Vagina (tissue), 2 donors: ENCODE data around the gene GJA3. TPM values are rescaled to one million over a fixed set of nuclear protein-coding genes. Genes with fewer than 3 reads are reported as not detected.

Source experiments
- DNase-seq, 2 donors: peaks; one replicate each; pipeline ENCODE4 v3.0.0-alpha.2; 2017; ENCODE audit errors: extremely low spot score in 2 of 2
- H3K27ac ChIP-seq: fragments of 200-600 bp; sonication (generic); one replicate; pipeline ENCODE4 v1.5.1; 2019
- H3K27me3 ChIP-seq: fragments of 200-600 bp; sonication (generic); one replicate; pipeline ENCODE4 v1.5.1; 2019
- H3K36me3 ChIP-seq, 2 donors: fragments of 200-600 bp; sonication (generic); one replicate each; pipeline ENCODE4 v1.5.1; 2017 to 2019
- H3K4me1 ChIP-seq: fragments of 200-600 bp; sonication (generic); one replicate; pipeline ENCODE4 v1.5.1; 2019
- H3K4me3 ChIP-seq, 2 donors: fragments of 200-600 bp; sonication (generic); 1 replicate in 1 of 2; 2 replicates in 1 of 2; pipeline ENCODE4 v1.5.1; 2016 to 2019
- H3K9me3 ChIP-seq: fragments of 200-600 bp; sonication (generic); one replicate; pipeline ENCODE4 v1.5.1; 2019
- POLR2A ChIP-seq, 2 donors: fragments of 450-650 bp; IDR thresholded peaks; one replicate each; pipeline ENCODE4 v1.6.1; 2017; ENCODE audit warnings: antibody characterized with exemption in 2 of 2, mild to moderate bottlenecking in 2 of 2, moderate library complexity in 2 of 2
- POLR2AphosphoS5 ChIP-seq, 2 donors: sonication (generic); formaldehyde crosslinking; IDR thresholded peaks; one replicate each; pipeline ENCODE4 v1.9.0; 2017; ENCODE audit warnings: antibody characterized with exemption in 2 of 2, mild to moderate bottlenecking in 2 of 2, low read depth in 1 of 2; ENCODE audit not compliant: insufficient read depth in 1 of 2
- intact Hi-C: fragments of 100-400 bp; cut with DNase I; formaldehyde crosslinking; loops from one replicate; pipeline ENCODE4 v1.15.1; 2023
- total RNA-seq: library from RNA; depleted of rRNA; stranded (reverse); fragments of >200 nt; gene quantifications from one replicate; pipeline ENCODE4 v1.2.3, GENCODE V29; 2016
- TF ChIP-seq, protein P1 (sequence below), 3 experiments: fragments of 450-650 bp in 2 of 3; fragments of 200-600 bp in 1 of 3; sonication (generic) in 1 of 3; IDR thresholded peaks; one replicate each; pipeline ENCODE4 v1.5.1; 2017 to 2019; ENCODE audit warnings: antibody characterized with exemption in 3 of 3, mild to moderate bottlenecking in 2 of 3, moderate library complexity in 2 of 3

GJA3 gene
- total RNA-seq, 1 donor from 2014 or later, result not detected

DNA sequence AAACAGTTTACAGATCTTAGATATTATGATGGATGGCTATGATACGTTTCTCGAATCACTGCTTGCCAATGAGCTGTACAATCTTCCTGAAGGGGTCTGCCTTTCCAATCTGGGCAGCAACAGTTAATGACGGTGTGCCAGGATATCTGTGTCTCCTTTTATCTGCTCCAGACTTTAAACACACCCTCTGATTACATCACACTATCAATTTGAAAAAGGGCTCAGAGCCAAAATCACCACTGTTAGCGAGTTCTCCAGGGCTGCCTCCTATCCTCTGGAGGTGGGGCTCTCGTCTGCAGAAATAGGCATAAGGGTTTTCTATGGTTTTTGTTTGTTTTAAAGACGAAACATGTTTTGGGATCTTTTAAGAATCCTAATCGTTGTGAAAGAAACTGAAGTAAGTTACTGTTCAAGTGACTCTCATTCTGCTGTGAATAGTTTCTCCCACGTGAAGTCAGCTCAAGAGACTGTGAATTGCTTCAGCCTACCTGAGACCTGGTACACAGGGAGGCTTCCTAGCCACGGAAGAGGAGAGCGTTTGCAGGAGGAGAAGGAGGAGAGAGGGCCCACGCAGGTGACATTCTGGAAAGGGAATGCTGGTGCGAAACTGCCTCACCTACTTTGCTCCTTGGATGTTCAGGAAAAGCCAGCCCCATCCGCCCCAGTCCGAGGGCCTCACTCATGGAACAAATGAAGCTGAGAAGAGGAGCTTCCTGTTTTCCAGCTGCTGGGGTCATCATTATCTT lies 15.2 kb upstream of the GJA3 start:
- TF ChIP-seq POLR2AphosphoS5 (IDR thresholded peaks at IDR 0.05; ENCODE audit: insufficient read depth in 1 of 2, low read depth in 1 of 2) (no peak), POLR2A (IDR thresholded peaks at IDR 0.05) (no peak)
- TF ChIP-seq, protein P1, sequence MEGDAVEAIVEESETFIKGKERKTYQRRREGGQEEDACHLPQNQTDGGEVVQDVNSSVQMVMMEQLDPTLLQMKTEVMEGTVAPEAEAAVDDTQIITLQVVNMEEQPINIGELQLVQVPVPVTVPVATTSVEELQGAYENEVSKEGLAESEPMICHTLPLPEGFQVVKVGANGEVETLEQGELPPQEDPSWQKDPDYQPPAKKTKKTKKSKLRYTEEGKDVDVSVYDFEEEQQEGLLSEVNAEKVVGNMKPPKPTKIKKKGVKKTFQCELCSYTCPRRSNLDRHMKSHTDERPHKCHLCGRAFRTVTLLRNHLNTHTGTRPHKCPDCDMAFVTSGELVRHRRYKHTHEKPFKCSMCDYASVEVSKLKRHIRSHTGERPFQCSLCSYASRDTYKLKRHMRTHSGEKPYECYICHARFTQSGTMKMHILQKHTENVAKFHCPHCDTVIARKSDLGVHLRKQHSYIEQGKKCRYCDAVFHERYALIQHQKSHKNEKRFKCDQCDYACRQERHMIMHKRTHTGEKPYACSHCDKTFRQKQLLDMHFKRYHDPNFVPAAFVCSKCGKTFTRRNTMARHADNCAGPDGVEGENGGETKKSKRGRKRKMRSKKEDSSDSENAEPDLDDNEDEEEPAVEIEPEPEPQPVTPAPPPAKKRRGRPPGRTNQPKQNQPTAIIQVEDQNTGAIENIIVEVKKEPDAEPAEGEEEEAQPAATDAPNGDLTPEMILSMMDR (IDR thresholded peaks at IDR 0.05), result no peak
- DNase-seq, result no peak
- intact Hi-C loops, result no loop called here
- H3K36me3 ChIP-seq, result no peaks in the 10 kb centered on the region
- H3K4me3 ChIP-seq, result no peak overlapping the region
- no peaks in the 10 kb centered on the region for H3K27me3 ChIP-seq
- H3K4me1 ChIP-seq, result peaks cover 18% of the 10 kb centered on the region
- no peaks in the 10 kb centered on the region for H3K9me3 ChIP-seq
- H3K27ac ChIP-seq, result no peak overlapping the region

DNA sequence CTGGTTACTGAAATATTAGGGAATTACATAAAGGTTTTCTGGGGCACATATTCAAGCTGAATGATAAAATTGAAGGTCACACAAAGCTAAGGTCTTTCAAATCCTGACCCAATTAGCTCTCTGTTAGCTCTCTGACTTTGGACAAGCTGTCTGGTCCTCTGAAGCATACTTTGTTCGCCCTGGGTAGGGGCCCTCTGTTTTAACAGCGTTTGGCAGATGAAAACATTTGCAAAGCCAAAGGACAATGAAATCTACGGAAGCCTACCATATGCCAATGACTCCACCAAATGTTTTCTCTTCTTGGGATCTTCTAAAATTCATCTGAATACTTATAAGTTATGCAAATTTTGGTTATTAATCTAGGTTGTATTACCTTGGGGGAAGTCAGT lies 14.5 kb upstream of the GJA3 start:
- Histone ChIP-seq H3K27me3 (no peaks in the 10 kb centered on the region), H3K4me1 (peaks cover 18% of the 10 kb centered on the region), H3K4me3 (no peak overlapping the region), H3K9me3 (no peaks in the 10 kb centered on the region), H3K27ac (no peak overlapping the region), H3K36me3 (no peaks in the 10 kb centered on the region)
- no peak for DNase-seq
- TF ChIP-seq, protein P1 (IDR thresholded peaks at IDR 0.05), result no peak
- no peak for TF ChIP-seq POLR2AphosphoS5 (IDR thresholded peaks at IDR 0.05; ENCODE audit: insufficient read depth in 1 of 2, low read depth in 1 of 2)
- intact Hi-C loops, result no loop called here

DNA sequence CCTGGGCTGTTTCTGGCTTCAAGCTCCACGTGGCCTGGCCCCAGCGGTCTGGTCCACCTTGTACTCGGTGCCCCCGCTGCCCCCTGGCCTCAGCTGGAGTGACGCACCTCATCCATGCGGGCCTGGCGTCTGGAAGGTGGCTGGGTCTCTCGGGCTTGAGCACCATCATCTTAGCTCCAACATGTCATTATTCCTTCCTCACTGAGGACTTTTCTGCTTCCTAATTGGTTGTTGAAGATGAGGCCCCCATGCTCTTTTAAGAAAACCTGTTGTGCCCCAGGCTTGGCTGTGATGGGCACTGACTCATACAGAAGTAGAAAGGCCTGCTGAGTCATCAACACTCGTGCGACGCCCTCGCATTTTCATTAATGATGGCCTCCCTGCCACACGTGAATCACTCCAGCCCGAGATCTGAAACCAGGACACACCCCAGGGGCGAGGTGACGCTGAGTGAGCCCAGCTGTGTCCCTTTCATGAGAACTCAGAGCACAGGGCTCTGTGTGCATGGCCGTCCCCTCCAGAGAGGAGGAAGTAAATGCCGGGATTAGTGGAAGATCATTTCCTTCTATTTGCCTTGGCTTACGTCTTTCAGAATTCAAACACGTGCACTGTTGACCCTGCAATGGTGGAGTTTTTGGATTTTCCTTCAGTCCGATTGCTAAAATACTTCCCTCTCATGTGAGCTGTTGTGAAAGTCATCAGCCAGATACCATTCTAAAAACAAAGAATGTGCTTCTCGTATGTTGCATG lies 14.0 kb upstream of the GJA3 start:
- peak overlapping the region; percentile 26 for H3K27ac ChIP-seq
- H3K36me3 ChIP-seq, result no peaks in the 10 kb centered on the region
- peaks cover 18% of the 10 kb centered on the region for H3K4me1 ChIP-seq
- H3K4me3 ChIP-seq, result no peak overlapping the region
- intact Hi-C loops, result no loop called here
- no peaks in the 10 kb centered on the region for H3K27me3 ChIP-seq
- DNase-seq, result peak in 1 of 2 donors; percentile 94
- TF ChIP-seq POLR2AphosphoS5 (IDR thresholded peaks at IDR 0.05; ENCODE audit: insufficient read depth in 1 of 2, low read depth in 1 of 2) (peak; percentile 70 to 75), POLR2A (IDR thresholded peaks at IDR 0.05) (no peak)
- TF ChIP-seq, protein P1 (IDR thresholded peaks at IDR 0.05), result no peak
- H3K9me3 ChIP-seq, result no peaks in the 10 kb centered on the region

DNA sequence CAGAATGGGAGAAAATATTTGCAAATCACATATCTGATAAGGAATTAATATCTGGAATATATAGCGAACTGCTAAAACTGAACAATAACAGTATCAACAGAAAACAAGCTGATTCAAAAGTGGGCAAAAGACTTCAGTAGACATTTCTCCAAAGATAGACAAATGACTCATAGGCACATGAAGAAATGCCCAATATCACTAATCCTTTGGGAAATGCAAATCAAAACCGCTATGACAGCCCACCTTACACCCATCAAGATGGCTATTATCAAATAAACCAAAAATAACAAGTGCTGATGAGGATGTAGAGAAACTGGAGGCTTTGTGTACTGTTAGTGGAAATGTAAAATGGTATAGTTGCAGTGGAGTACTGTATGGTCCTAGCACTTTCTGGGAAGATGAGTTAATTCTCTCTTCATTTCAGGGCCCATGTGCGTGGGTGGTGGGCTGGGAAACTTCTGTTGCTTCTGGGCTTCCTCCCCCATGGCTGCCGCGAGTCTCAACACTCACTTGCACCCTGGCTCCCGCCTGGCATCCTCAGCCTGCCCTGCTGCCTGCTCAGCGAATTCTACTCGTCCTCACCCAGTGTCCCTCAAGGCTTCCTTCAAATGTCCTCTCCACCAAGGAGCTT lies 12.4 kb upstream of the GJA3 start:
- H3K4me3 ChIP-seq, result no peak overlapping the region
- H3K27me3 ChIP-seq, result no peaks in the 10 kb centered on the region
- H3K27ac ChIP-seq, result no peak overlapping the region
- no peaks in the 10 kb centered on the region for H3K9me3 ChIP-seq
- no peak for DNase-seq
- intact Hi-C loops, result no loop called here
- no peak for TF ChIP-seq POLR2AphosphoS5 (IDR thresholded peaks at IDR 0.05; ENCODE audit: insufficient read depth in 1 of 2, low read depth in 1 of 2)
- TF ChIP-seq, protein P1 (IDR thresholded peaks at IDR 0.05), result no peak
- TF ChIP-seq POLR2A (IDR thresholded peaks at IDR 0.05), result no peak
- H3K4me1 ChIP-seq, result peaks cover 18% of the 10 kb centered on the region
- H3K36me3 ChIP-seq, result no peaks in the 10 kb centered on the region
